PFSK-1 (cell line): ENCODE results near the gene PRSS56.

ENCODE experiments used
- FOXP2 ChIP-seq: optimal IDR thresholded peaks from 2 replicates; pipeline ENCODE3; 2011; ENCODE audit warnings: borderline replicate concordance, control low read depth, inconsistent platforms; ENCODE audit not compliant: insufficient read depth; ENCODE audit errors: extremely low read length, extremely low read depth
- POLR2AphosphoS5 ChIP-seq: IDR thresholded peaks from 2 replicates; pipeline ENCODE4 v1.6.1; 2012; ENCODE audit warnings: low read depth, mild to moderate bottlenecking, control low read depth, low read length, moderate library complexity
- REST ChIP-seq, 2 experiments: IDR thresholded peaks; 2 replicates each; pipeline versions ENCODE4 v1.6.1 to v1.8.0; 2011 to 2012; ENCODE audit warnings: low read depth in 2 of 2, low read length in 2 of 2, control low read depth in 1 of 2, inconsistent platforms in 1 of 2, mild to moderate bottlenecking in 1 of 2, moderate library complexity in 1 of 2; ENCODE audit not compliant: insufficient read depth in 1 of 2
- SIN3A ChIP-seq: IDR thresholded peaks from 2 replicates; pipeline ENCODE4 v1.6.1; 2012; ENCODE audit warnings: mild to moderate bottlenecking, low read length, moderate library complexity, borderline replicate concordance; ENCODE audit not compliant: insufficient read depth
- TAF1 ChIP-seq: IDR thresholded peaks from 2 replicates; pipeline ENCODE4 v1.6.1; 2012; ENCODE audit warnings: low read length, control low read depth, borderline replicate concordance; ENCODE audit not compliant: insufficient read depth

The PRSS56 gene

DNA sequence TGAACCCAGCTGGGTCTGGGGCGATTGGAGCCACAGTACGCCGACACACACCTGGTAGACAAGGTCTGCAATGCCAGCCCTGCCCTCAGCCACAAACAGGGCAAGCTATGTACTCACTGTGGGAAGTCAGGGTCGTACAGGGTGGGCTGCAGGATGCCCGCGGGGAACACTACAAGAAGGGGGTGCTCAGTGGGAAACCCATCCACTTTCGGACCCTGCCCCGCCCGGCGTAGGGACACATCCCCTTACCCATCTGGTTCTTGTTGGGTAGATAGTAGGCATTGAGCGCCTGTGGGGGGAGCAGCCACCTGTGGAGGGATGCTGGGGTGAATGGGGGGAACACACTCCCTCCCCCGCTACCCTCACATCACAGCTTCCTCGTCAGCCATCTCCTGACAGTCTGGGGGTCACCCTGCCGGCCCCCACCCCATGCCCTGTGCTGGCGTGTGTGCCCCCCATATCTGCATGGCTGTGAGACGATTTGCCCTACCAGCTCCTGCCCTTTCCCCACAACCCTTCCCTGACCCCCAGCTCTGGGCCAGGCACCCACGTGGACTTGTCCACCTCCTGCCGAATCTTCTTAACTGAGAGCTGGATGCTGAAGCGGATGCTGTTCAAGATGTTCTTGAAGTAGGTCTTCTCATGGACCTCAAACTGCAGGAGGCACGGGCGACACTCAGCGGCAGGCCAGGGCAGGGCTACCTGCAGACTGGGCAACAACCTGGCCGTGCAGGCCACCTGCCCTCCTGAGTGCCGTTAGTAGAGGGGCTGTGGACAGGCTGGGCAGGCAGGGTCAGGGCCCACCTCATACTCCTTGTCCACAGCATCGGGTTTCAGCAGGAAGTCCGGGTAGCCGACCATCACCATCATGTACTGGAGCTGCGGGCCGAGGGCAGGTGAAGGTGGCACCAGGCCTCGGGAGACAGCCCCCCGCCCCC lies 37.6 kb upstream of the PRSS56 start:
- TF ChIP-seq SIN3A (no peak), FOXP2 (no peak), REST (IDR thresholded peaks at IDR 0.05; ENCODE audit: insufficient read depth in 1 of 2, low read depth in 2 of 2, low read length in 2 of 2) (no peak), TAF1 (no peak), POLR2AphosphoS5 (no peak)

DNA sequence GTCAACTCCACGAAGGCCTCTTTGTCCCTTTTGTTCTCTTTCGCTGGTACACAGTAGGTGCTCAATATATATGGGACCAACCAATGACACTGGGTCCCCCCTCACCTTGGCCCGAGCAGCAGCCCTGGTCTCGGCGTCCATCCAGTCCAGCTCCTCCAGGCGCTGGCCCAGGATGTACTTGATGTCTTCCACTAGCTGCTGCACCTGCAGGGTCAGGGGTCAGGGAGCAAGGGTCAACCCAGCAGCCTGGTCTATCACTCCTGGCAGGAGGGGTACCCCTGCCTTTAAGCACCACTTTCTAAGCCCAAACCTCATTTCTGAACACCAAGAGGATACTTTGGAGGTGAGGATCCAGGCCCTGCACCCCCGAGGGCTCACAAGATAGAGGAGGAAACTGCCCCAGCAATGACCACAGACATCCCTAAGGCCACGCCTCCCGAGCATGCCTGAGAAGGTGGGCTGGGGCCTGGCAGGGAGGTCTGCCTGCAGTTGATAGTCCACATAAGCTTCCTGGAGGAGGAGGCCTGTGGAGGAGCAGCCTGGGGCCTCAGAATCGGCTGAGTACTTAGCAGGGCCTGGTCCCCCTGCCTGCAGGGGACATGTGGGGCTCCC lies 36.8 kb upstream of the PRSS56 start:
- no peak for TF ChIP-seq TAF1
- no peak for TF ChIP-seq SIN3A
- TF ChIP-seq REST (IDR thresholded peaks at IDR 0.05; ENCODE audit: insufficient read depth in 1 of 2, low read depth in 2 of 2, low read length in 2 of 2) = no peak

DNA sequence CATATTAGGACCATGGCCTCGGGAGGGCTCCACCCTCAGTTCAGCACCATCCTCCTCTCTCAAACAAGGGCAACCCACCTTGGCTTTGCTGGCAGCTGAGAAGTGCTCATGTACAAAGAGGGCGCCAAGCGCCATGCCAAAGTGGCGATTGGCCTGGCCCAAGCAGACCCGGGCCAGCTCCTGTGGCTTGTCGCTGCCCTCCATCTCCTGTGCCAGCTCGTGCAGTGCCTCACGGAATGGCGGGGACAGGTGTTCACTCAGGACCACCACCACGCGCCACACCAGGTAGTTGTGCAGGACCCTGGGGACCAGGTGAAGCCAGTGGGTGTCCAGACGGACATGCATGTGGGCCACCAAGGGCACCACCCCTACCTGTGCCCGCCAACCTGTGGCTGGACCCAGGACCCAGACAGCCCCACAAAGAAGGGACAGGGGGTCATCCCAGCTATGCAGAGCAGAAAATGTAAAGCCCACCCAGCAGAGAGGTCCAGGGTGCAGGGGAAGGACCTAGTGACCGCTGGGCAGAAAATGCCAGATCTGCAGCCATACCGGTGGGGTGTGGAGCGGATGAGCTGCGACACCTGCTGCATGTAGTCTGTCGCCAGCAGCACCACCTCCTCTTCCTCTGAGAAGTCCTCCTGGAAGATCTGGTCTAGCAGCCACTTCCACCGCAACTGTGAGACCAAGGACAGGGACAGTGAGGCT lies 36.1 kb upstream of the PRSS56 start:
- no peak for TF ChIP-seq TAF1

DNA sequence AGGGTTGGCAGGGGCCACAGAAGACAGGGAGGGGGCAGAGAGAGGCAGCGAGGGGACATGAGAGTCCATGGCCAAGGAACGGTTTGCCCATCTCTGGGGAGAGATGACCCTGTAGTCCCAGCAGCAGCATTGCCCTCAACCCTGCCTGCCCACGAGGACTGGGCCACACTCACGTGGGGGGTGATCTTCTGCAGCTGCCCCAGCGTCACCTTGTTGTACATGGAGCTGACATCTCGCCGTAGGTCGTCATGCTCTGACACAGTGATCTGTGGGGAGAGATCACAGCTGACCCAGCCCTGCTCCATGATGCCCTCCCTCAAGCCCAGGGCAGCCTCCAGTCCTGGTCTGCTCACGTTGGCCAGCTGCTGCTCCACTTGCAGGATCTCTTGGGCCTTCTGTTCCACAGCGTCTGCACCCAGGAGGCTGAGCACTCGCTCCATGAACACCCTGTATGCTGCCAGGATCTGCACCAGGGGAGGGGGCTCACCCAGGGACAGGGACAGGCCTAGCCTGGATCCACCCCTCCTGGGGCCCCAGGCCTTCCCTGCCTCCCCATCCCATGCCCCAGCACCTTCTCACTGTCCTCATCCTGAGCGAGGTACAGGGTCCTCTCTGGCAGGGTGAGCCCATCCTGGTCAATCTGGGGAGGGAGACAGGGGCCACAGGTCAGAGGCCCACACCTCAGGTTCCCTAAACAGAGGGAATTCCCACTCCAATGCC lies 35.4 kb upstream of the PRSS56 start:
- TF ChIP-seq REST (IDR thresholded peaks at IDR 0.05; ENCODE audit: insufficient read depth in 1 of 2, low read depth in 2 of 2, low read length in 2 of 2) = no peak
- no peak for TF ChIP-seq TAF1
- TF ChIP-seq FOXP2 = no peak
- no peak for TF ChIP-seq SIN3A
- no peak for TF ChIP-seq POLR2AphosphoS5

DNA sequence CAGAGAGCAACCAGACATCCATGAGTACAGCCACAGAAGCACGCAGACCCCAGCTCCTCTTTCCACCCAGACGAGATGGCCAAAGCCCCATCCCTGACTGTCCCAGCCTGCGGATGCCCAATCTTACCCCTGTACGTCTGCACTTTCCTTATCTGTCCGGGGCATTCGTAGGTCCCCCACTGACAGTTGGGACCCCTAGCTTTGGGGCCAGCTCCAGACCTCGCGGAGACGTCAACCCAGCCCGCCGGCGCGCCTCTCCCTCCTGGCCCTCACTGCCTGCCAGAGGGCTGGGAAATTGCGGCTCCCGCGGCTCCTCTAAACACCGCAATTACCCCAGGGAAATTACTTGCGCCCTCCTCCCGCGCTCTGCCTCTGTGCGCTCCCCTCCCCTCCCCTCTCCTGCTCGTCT lies 34.8 kb upstream of the PRSS56 start:
- TF ChIP-seq SIN3A (no peak), POLR2AphosphoS5 (no peak), TAF1 (no peak)
